ENCODE results near the gene C1S.
"Not testable (repeated sequence)": the region's sequence is repeated elsewhere in the genome, so short reads cannot be mapped to it uniquely, and the experiment has no call there.

C1S gene

GRCh38 chr12:7045913-7046312, 14.6 kb upstream of the C1S start:
- H3K27me3 ChIP-seq (replicated peaks; ENCODE audit: control insufficient read depth, insufficient read depth, low read length, poor library complexity, severe bottlenecking): no peaks in the 10 kb centered on the region
- no peak for DNase-seq
- H3K9me3 ChIP-seq (ENCODE audit: control insufficient read depth, low read length): no peaks in the 10 kb centered on the region
- no peak overlapping the region for H3K27ac ChIP-seq (ENCODE audit: insufficient read depth, low read length, poor library complexity, severe bottlenecking)
- H3K4me3 ChIP-seq (ENCODE audit: insufficient read depth, low read depth, low read length, poor library complexity, severe bottlenecking): no peak overlapping the region
- no peaks in the 10 kb centered on the region for H3K4me1 ChIP-seq (ENCODE audit: control insufficient read depth, insufficient read depth, low read length, poor library complexity, severe bottlenecking)
- no peaks in the 10 kb centered on the region for H3K36me3 ChIP-seq (ENCODE audit: control insufficient read depth, insufficient read depth, low read length)

GRCh38 chr12:7046383-7047105, 14.0 kb upstream of the C1S start:
- H3K27me3 ChIP-seq (replicated peaks; ENCODE audit: control insufficient read depth, insufficient read depth, low read length, poor library complexity, severe bottlenecking): no peaks in the 10 kb centered on the region
- H3K9me3 ChIP-seq (ENCODE audit: control insufficient read depth, low read length): no peaks in the 10 kb centered on the region
- no peaks in the 10 kb centered on the region for H3K4me1 ChIP-seq (ENCODE audit: control insufficient read depth, insufficient read depth, low read length, poor library complexity, severe bottlenecking)
- H3K4me3 ChIP-seq (ENCODE audit: insufficient read depth, low read depth, low read length, poor library complexity, severe bottlenecking): no peak overlapping the region
- no peak for DNase-seq
- H3K36me3 ChIP-seq (ENCODE audit: control insufficient read depth, insufficient read depth, low read length): no peaks in the 10 kb centered on the region
- H3K27ac ChIP-seq (ENCODE audit: insufficient read depth, low read length, poor library complexity, severe bottlenecking): no peak overlapping the region

- no peaks in the 10 kb centered on the region for H3K4me1 ChIP-seq (ENCODE audit: control insufficient read depth, insufficient read depth, low read length, poor library complexity, severe bottlenecking)
- no peaks in the 10 kb centered on the region for H3K27me3 ChIP-seq (replicated peaks; ENCODE audit: control insufficient read depth, insufficient read depth, low read length, poor library complexity, severe bottlenecking)
- no peak for DNase-seq
- H3K36me3 ChIP-seq (ENCODE audit: control insufficient read depth, insufficient read depth, low read length): no peaks in the 10 kb centered on the region
- no peak overlapping the region for H3K4me3 ChIP-seq (ENCODE audit: insufficient read depth, low read depth, low read length, poor library complexity, severe bottlenecking)
- no peak overlapping the region for H3K27ac ChIP-seq (ENCODE audit: insufficient read depth, low read length, poor library complexity, severe bottlenecking)
- H3K9me3 ChIP-seq (ENCODE audit: control insufficient read depth, low read length): no peaks in the 10 kb centered on the region
Measured at GRCh38 chr12:7047306-7047705, 13.2 kb upstream of the C1S start.

GRCh38 chr12:7049445-7049951, 11.0 kb upstream of the C1S start:
- not testable (repeated sequence) for H3K4me1 ChIP-seq (ENCODE audit: control insufficient read depth, insufficient read depth, low read length, poor library complexity, severe bottlenecking); H3K9me3 ChIP-seq (ENCODE audit: control insufficient read depth, low read length); H3K4me3 ChIP-seq (ENCODE audit: insufficient read depth, low read depth, low read length, poor library complexity, severe bottlenecking); H3K27ac ChIP-seq (ENCODE audit: insufficient read depth, low read length, poor library complexity, severe bottlenecking); H3K27me3 ChIP-seq (replicated peaks; ENCODE audit: control insufficient read depth, insufficient read depth, low read length, poor library complexity, severe bottlenecking); DNase-seq; H3K36me3 ChIP-seq (ENCODE audit: control insufficient read depth, insufficient read depth, low read length)

GRCh38 chr12:7049973-7050372, 10.5 kb upstream of the C1S start:
- H3K9me3 ChIP-seq (ENCODE audit: control insufficient read depth, low read length); H3K36me3 ChIP-seq (ENCODE audit: control insufficient read depth, insufficient read depth, low read length); DNase-seq; H3K4me3 ChIP-seq (ENCODE audit: insufficient read depth, low read depth, low read length, poor library complexity, severe bottlenecking); H3K27me3 ChIP-seq (replicated peaks; ENCODE audit: control insufficient read depth, insufficient read depth, low read length, poor library complexity, severe bottlenecking); H3K27ac ChIP-seq (ENCODE audit: insufficient read depth, low read length, poor library complexity, severe bottlenecking); H3K4me1 ChIP-seq (ENCODE audit: control insufficient read depth, insufficient read depth, low read length, poor library complexity, severe bottlenecking): not testable (repeated sequence)

GRCh38 chr12:7054925-7055324, 5.6 kb upstream of the C1S start:
- DNase-seq: no peak
- Histone ChIP-seq H3K4me3 (ENCODE audit: insufficient read depth, low read depth, low read length, poor library complexity, severe bottlenecking) (no peak overlapping the region), H3K36me3 (ENCODE audit: control insufficient read depth, insufficient read depth, low read length) (no peaks in the 10 kb centered on the region), H3K27me3 (replicated peaks; ENCODE audit: control insufficient read depth, insufficient read depth, low read length, poor library complexity, severe bottlenecking) (no peaks in the 10 kb centered on the region), H3K4me1 (ENCODE audit: control insufficient read depth, insufficient read depth, low read length, poor library complexity, severe bottlenecking) (no peaks in the 10 kb centered on the region), H3K27ac (ENCODE audit: insufficient read depth, low read length, poor library complexity, severe bottlenecking) (no peak overlapping the region), H3K9me3 (ENCODE audit: control insufficient read depth, low read length) (no peaks in the 10 kb centered on the region)

- not testable (repeated sequence) for H3K27ac ChIP-seq (ENCODE audit: insufficient read depth, low read length, poor library complexity, severe bottlenecking); H3K9me3 ChIP-seq (ENCODE audit: control insufficient read depth, low read length); DNase-seq; H3K36me3 ChIP-seq (ENCODE audit: control insufficient read depth, insufficient read depth, low read length); H3K27me3 ChIP-seq (replicated peaks; ENCODE audit: control insufficient read depth, insufficient read depth, low read length, poor library complexity, severe bottlenecking); H3K4me3 ChIP-seq (ENCODE audit: insufficient read depth, low read depth, low read length, poor library complexity, severe bottlenecking); H3K4me1 ChIP-seq (ENCODE audit: control insufficient read depth, insufficient read depth, low read length, poor library complexity, severe bottlenecking)
Measured at GRCh38 chr12:7055736-7056135, 4.8 kb upstream of the C1S start.

GRCh38 chr12:7058163-7058845, 2.2 kb upstream of the C1S start:
- H3K4me3 ChIP-seq (ENCODE audit: insufficient read depth, low read depth, low read length, poor library complexity, severe bottlenecking): no peak overlapping the region
- no peak for DNase-seq
- H3K4me1 ChIP-seq (ENCODE audit: control insufficient read depth, insufficient read depth, low read length, poor library complexity, severe bottlenecking): no peaks in the 10 kb centered on the region
- no peaks in the 10 kb centered on the region for H3K36me3 ChIP-seq (ENCODE audit: control insufficient read depth, insufficient read depth, low read length)
- H3K27me3 ChIP-seq (replicated peaks; ENCODE audit: control insufficient read depth, insufficient read depth, low read length, poor library complexity, severe bottlenecking): no peaks in the 10 kb centered on the region
- no peaks in the 10 kb centered on the region for H3K9me3 ChIP-seq (ENCODE audit: control insufficient read depth, low read length)
- no peak overlapping the region for H3K27ac ChIP-seq (ENCODE audit: insufficient read depth, low read length, poor library complexity, severe bottlenecking)

GRCh38 chr12:7058850-7059395, 1.6 kb upstream of the C1S start:
- DNase-seq: no peak

GRCh38 chr12:7059780-7060179, 738 bp upstream of the C1S start:
- no peak for DNase-seq
- H3K4me1 ChIP-seq (ENCODE audit: control insufficient read depth, insufficient read depth, low read length, poor library complexity, severe bottlenecking): no peaks in the 10 kb centered on the region
- no peaks in the 10 kb centered on the region for H3K36me3 ChIP-seq (ENCODE audit: control insufficient read depth, insufficient read depth, low read length)
- H3K27me3 ChIP-seq (replicated peaks; ENCODE audit: control insufficient read depth, insufficient read depth, low read length, poor library complexity, severe bottlenecking): no peaks in the 10 kb centered on the region
- no peaks in the 10 kb centered on the region for H3K9me3 ChIP-seq (ENCODE audit: control insufficient read depth, low read length)
- no peak overlapping the region for H3K4me3 ChIP-seq (ENCODE audit: insufficient read depth, low read depth, low read length, poor library complexity, severe bottlenecking)
- no peak overlapping the region for H3K27ac ChIP-seq (ENCODE audit: insufficient read depth, low read length, poor library complexity, severe bottlenecking)

More at GRCh38 chr12:7058850-7059395, 1.6 kb upstream of the C1S start:
- H3K4me3 ChIP-seq (ENCODE audit: insufficient read depth, low read depth, low read length, poor library complexity, severe bottlenecking): no peak overlapping the region
- no peak overlapping the region for H3K27ac ChIP-seq (ENCODE audit: insufficient read depth, low read length, poor library complexity, severe bottlenecking)
- no peaks in the 10 kb centered on the region for H3K4me1 ChIP-seq (ENCODE audit: control insufficient read depth, insufficient read depth, low read length, poor library complexity, severe bottlenecking)
- H3K27me3 ChIP-seq (replicated peaks; ENCODE audit: control insufficient read depth, insufficient read depth, low read length, poor library complexity, severe bottlenecking): no peaks in the 10 kb centered on the region
- no peaks in the 10 kb centered on the region for H3K9me3 ChIP-seq (ENCODE audit: control insufficient read depth, low read length)
- H3K36me3 ChIP-seq (ENCODE audit: control insufficient read depth, insufficient read depth, low read length): no peaks in the 10 kb centered on the region
